HG03469 (cell line): ENCODE results near the gene AHDC1.
"Not testable (repeated sequence)": the region's sequence is repeated elsewhere in the genome, so short reads cannot be mapped to it uniquely, and the experiment has no call there.

Source experiments
- ATAC-seq: cut with Tn5 transposase; IDR thresholded peaks from one replicate; pipeline ENCODE4 v1.9.1; 2021; ENCODE audit warnings: mild to moderate bottlenecking, moderate library complexity, moderate number of reproducible peaks; ENCODE audit not compliant: unreplicated experiment

Gene AHDC1

GRCh38 chr1:27538305-27538676, 65.7 kb downstream of the AHDC1 start:
- not testable (repeated sequence) for ATAC-seq

GRCh38 chr1:27536767-27537166, 67.2 kb downstream of the AHDC1 start:
- no peak for ATAC-seq

- ATAC-seq, result no peak
Measured at GRCh38 chr1:27536010-27536757, 67.8 kb downstream of the AHDC1 start.

- no peak for ATAC-seq
Measured at GRCh38 chr1:27535386-27535785, 68.6 kb downstream of the AHDC1 start.

- ATAC-seq, result no peak
Measured at GRCh38 chr1:27531959-27532685, 71.8 kb downstream of the AHDC1 start.

- no peak for ATAC-seq
Measured at GRCh38 chr1:27530192-27530591, 73.8 kb downstream of the AHDC1 start.

GRCh38 chr1:27529704-27530018, 74.3 kb downstream of the AHDC1 start:
- no peak for ATAC-seq

- ATAC-seq, result no peak
Measured at GRCh38 chr1:27528818-27529703, 74.9 kb downstream of the AHDC1 start.

GRCh38 chr1:27527890-27528817, 75.8 kb downstream of the AHDC1 start:
- ATAC-seq, result no peak

GRCh38 chr1:27527223-27527889, 76.6 kb downstream of the AHDC1 start:
- no peak for ATAC-seq

- ATAC-seq, result no peak
Measured at GRCh38 chr1:27526569-27527222, 77.2 kb downstream of the AHDC1 start.

GRCh38 chr1:27525296-27526272, 78.4 kb downstream of the AHDC1 start:
- ATAC-seq, result no peak

GRCh38 chr1:27523337-27524020, 80.5 kb downstream of the AHDC1 start:
- no peak for ATAC-seq

GRCh38 chr1:27522432-27523336, 81.3 kb downstream of the AHDC1 start:
- no peak for ATAC-seq

- ATAC-seq, result no peak
Measured at GRCh38 chr1:27521861-27522431, 82.0 kb downstream of the AHDC1 start.

- ATAC-seq, result no peak
Measured at GRCh38 chr1:27521336-27521831, 82.6 kb downstream of the AHDC1 start.
